ENCODE data around the gene DNAJC15. TPM values are rescaled to one million over a fixed set of nuclear protein-coding genes. Genes with fewer than 3 reads are reported as not detected.
"Not testable (repeated sequence)": the region's sequence is repeated elsewhere in the genome, so short reads cannot be mapped to it uniquely, and the experiment has no call there.

DNAJC15 gene
- total RNA-seq, 1 experiment from 2014 or later, result 20.3 TPM

- H3K27ac ChIP-seq (ENCODE audit: low read length), result no peak overlapping the region
- peaks cover 6% of the 10 kb centered on the region; the same call in 1 of the 2 replicates for H3K4me1 ChIP-seq (ENCODE audit: control insufficient read depth, insufficient read depth, low read length)
- H3K4me3 ChIP-seq (ENCODE audit: low read depth in 2 of 2, low read length in 2 of 2), result no peak overlapping the region
- BruUV-seq (replicated peaks), result no TSS peak
- H3K27me3 ChIP-seq (ENCODE audit: control insufficient read depth, insufficient read depth, low read length), result no peaks in the 10 kb centered on the region
- ChIA-PET POLR2A (no interaction called here), CTCF (no interaction called here)
- H3K36me3 ChIP-seq (ENCODE audit: control insufficient read depth, insufficient read depth, low read length), result no peaks in the 10 kb centered on the region
- H3K9me3 ChIP-seq (ENCODE audit: control insufficient read depth, insufficient read depth, low read depth, low read length), result no peaks in the 10 kb centered on the region
- TF ChIP-seq POLR2AphosphoS5 (IDR thresholded peaks at IDR 0.05; ENCODE audit: low read depth, low read length) (no peak), REST (IDR thresholded peaks at IDR 0.05; ENCODE audit: insufficient read depth in 1 of 2, low read depth in 2 of 2, low read length in 1 of 2) (no peak)
- in situ Hi-C loops (cut with HindIII; ENCODE audit: low pct_unique_long_range_greater_than_20kb, low sequenced_read_pairs) (no loop called here), intact Hi-C loops (cut with micrococcal nuclease; ENCODE audit: unreplicated experiment) (no loop called here)
- ATAC-seq (no peak), DNase-seq (ENCODE audit: low read depth, low spot score) (no peak)
Measured at GRCh38 chr13:43044720-43045301, 21.4 kb downstream of the DNAJC15 start.

GRCh38 chr13:43045302-43045773 lies 22.0 kb downstream of the DNAJC15 start:
- H3K27me3 ChIP-seq (ENCODE audit: control insufficient read depth, insufficient read depth, low read length); H3K4me3 ChIP-seq (ENCODE audit: low read depth in 2 of 2, low read length in 2 of 2); BruUV-seq (replicated peaks); CTCF ChIA-PET; ATAC-seq; POLR2A ChIA-PET; H3K4me1 ChIP-seq (ENCODE audit: control insufficient read depth, insufficient read depth, low read length); DNase-seq (ENCODE audit: low read depth, low spot score); intact Hi-C loops (cut with micrococcal nuclease; ENCODE audit: unreplicated experiment); H3K9me3 ChIP-seq (ENCODE audit: control insufficient read depth, insufficient read depth, low read depth, low read length); in situ Hi-C loops (cut with HindIII; ENCODE audit: low pct_unique_long_range_greater_than_20kb, low sequenced_read_pairs); H3K36me3 ChIP-seq (ENCODE audit: control insufficient read depth, insufficient read depth, low read length); H3K27ac ChIP-seq (ENCODE audit: low read length): not testable (repeated sequence)

GRCh38 chr13:43046259-43046658 lies 22.9 kb downstream of the DNAJC15 start:
- POLR2A ChIA-PET, result no interaction called here
- Histone ChIP-seq H3K4me1 (ENCODE audit: control insufficient read depth, insufficient read depth, low read length) (peaks cover 6% of the 10 kb centered on the region; the same call in 1 of the 2 replicates), H3K27ac (ENCODE audit: low read length) (no peak overlapping the region), H3K36me3 (ENCODE audit: control insufficient read depth, insufficient read depth, low read length) (no peaks in the 10 kb centered on the region), H3K9me3 (ENCODE audit: control insufficient read depth, insufficient read depth, low read depth, low read length) (no peaks in the 10 kb centered on the region), H3K4me3 (ENCODE audit: low read depth in 2 of 2, low read length in 2 of 2) (no peak overlapping the region), H3K27me3 (ENCODE audit: control insufficient read depth, insufficient read depth, low read length) (no peaks in the 10 kb centered on the region)
- CTCF ChIA-PET, result no interaction called here
- intact Hi-C loops (cut with micrococcal nuclease; ENCODE audit: unreplicated experiment), result no loop called here
- in situ Hi-C loops (cut with HindIII; ENCODE audit: low pct_unique_long_range_greater_than_20kb, low sequenced_read_pairs), result no loop called here
- DNase-seq (ENCODE audit: low read depth, low spot score) (no peak), ATAC-seq (no peak)
- no peak for TF ChIP-seq SIN3A (IDR thresholded peaks at IDR 0.05; ENCODE audit: borderline replicate concordance, insufficient read depth, low read depth, low read length)
- no peak for TF ChIP-seq TCF7L2 (IDR thresholded peaks at IDR 0.05; ENCODE audit: low read depth, low read length)
- no peak for TF ChIP-seq CTCF (IDR thresholded peaks at IDR 0.05)
- no peak for TF ChIP-seq REST (IDR thresholded peaks at IDR 0.05; ENCODE audit: insufficient read depth in 1 of 2, low read depth in 2 of 2, low read length in 1 of 2)
- no peak for TF ChIP-seq POLR2AphosphoS5 (IDR thresholded peaks at IDR 0.05; ENCODE audit: low read depth, low read length)
- BruUV-seq (replicated peaks), result no TSS peak

Data from Panc1 (cell line).